ENCODE results near the gene PGLYRP3.

Gene PGLYRP3

GRCh38 chr1:153310526-153310925 is 2.2 kb downstream of the PGLYRP3 start:
- TF ChIP-seq CTCF (IDR thresholded peaks at IDR 0.05): no peak

- no peak for TF ChIP-seq CTCF (IDR thresholded peaks at IDR 0.05)
Measured at GRCh38 chr1:153309441-153309840, 3.3 kb downstream of the PGLYRP3 start.

GRCh38 chr1:153308540-153308939 is 4.2 kb downstream of the PGLYRP3 start:
- TF ChIP-seq CTCF (IDR thresholded peaks at IDR 0.05): no peak

GRCh38 chr1:153307221-153307600 is 5.5 kb downstream of the PGLYRP3 start:
- no peak for TF ChIP-seq CTCF (IDR thresholded peaks at IDR 0.05)

- no peak for TF ChIP-seq CTCF (IDR thresholded peaks at IDR 0.05)
Measured at GRCh38 chr1:153306303-153307220, 6.2 kb downstream of the PGLYRP3 start.

GRCh38 chr1:153305682-153306081 is 7.1 kb downstream of the PGLYRP3 start:
- TF ChIP-seq CTCF (IDR thresholded peaks at IDR 0.05): no peak

GRCh38 chr1:153302308-153302707 is 10.4 kb downstream of the PGLYRP3 start:
- no peak for TF ChIP-seq CTCF (IDR thresholded peaks at IDR 0.05)
